Vagina (tissue), 2 donors: ENCODE measurements around the gene FH. TPM values are rescaled to one million over a fixed set of nuclear protein-coding genes. Genes with fewer than 3 reads are reported as not detected.

Source experiments
- DNase-seq, 2 donors: peaks; one replicate each; pipeline ENCODE4 v3.0.0-alpha.2; 2017; ENCODE audit errors: extremely low spot score in 2 of 2
- H3K27ac ChIP-seq: fragments of 200-600 bp; sonication (generic); one replicate; pipeline ENCODE4 v1.5.1; 2019
- H3K27me3 ChIP-seq: fragments of 200-600 bp; sonication (generic); one replicate; pipeline ENCODE4 v1.5.1; 2019
- H3K36me3 ChIP-seq, 2 donors: fragments of 200-600 bp; sonication (generic); one replicate each; pipeline ENCODE4 v1.5.1; 2017 to 2019
- H3K4me1 ChIP-seq: fragments of 200-600 bp; sonication (generic); one replicate; pipeline ENCODE4 v1.5.1; 2019
- H3K4me3 ChIP-seq, 2 donors: fragments of 200-600 bp; sonication (generic); 1 replicate in 1 of 2; 2 replicates in 1 of 2; pipeline ENCODE4 v1.5.1; 2016 to 2019
- H3K9me3 ChIP-seq: fragments of 200-600 bp; sonication (generic); one replicate; pipeline ENCODE4 v1.5.1; 2019
- POLR2A ChIP-seq, 2 donors: fragments of 450-650 bp; IDR thresholded peaks; one replicate each; pipeline ENCODE4 v1.6.1; 2017; ENCODE audit warnings: antibody characterized with exemption in 2 of 2, mild to moderate bottlenecking in 2 of 2, moderate library complexity in 2 of 2
- POLR2AphosphoS5 ChIP-seq, 2 donors: sonication (generic); formaldehyde crosslinking; IDR thresholded peaks; one replicate each; pipeline ENCODE4 v1.9.0; 2017; ENCODE audit warnings: antibody characterized with exemption in 2 of 2, mild to moderate bottlenecking in 2 of 2, low read depth in 1 of 2; ENCODE audit not compliant: insufficient read depth in 1 of 2
- intact Hi-C: fragments of 100-400 bp; cut with DNase I; formaldehyde crosslinking; loops from one replicate; pipeline ENCODE4 v1.15.1; 2023
- total RNA-seq: library from RNA; depleted of rRNA; stranded (reverse); fragments of >200 nt; gene quantifications from one replicate; pipeline ENCODE4 v1.2.3, GENCODE V29; 2016
- TF ChIP-seq, protein P1 (sequence below), 3 experiments: fragments of 450-650 bp in 2 of 3; fragments of 200-600 bp in 1 of 3; sonication (generic) in 1 of 3; IDR thresholded peaks; one replicate each; pipeline ENCODE4 v1.5.1; 2017 to 2019; ENCODE audit warnings: antibody characterized with exemption in 3 of 3, mild to moderate bottlenecking in 2 of 3, moderate library complexity in 2 of 3

FH gene
- total RNA-seq, 1 donor from 2014 or later: 33.6 TPM

DNA sequence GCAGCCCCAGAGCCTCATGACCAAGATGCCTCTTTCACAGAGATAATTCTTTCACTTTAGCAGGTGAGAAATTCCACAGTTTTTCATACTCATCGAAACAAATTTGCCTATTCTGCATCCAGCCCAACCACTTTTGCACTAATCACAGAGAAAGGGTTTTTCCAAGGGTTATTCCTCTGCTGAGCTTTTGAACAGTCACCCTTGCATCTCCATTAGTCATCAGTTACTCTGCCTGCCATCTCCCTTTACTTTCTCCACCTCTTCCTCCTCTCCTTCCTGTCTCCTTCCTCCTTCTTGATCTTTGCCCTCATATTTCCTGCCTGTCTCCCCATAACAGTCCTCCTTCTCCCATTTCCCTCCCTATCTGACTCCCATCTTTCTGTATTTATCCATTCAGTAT is 43.9 kb downstream of the FH start:
- TF ChIP-seq POLR2AphosphoS5 (IDR thresholded peaks at IDR 0.05; ENCODE audit: insufficient read depth in 1 of 2, low read depth in 1 of 2) (no peak), POLR2A (IDR thresholded peaks at IDR 0.05) (no peak)
- TF ChIP-seq, protein P1, sequence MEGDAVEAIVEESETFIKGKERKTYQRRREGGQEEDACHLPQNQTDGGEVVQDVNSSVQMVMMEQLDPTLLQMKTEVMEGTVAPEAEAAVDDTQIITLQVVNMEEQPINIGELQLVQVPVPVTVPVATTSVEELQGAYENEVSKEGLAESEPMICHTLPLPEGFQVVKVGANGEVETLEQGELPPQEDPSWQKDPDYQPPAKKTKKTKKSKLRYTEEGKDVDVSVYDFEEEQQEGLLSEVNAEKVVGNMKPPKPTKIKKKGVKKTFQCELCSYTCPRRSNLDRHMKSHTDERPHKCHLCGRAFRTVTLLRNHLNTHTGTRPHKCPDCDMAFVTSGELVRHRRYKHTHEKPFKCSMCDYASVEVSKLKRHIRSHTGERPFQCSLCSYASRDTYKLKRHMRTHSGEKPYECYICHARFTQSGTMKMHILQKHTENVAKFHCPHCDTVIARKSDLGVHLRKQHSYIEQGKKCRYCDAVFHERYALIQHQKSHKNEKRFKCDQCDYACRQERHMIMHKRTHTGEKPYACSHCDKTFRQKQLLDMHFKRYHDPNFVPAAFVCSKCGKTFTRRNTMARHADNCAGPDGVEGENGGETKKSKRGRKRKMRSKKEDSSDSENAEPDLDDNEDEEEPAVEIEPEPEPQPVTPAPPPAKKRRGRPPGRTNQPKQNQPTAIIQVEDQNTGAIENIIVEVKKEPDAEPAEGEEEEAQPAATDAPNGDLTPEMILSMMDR (IDR thresholded peaks at IDR 0.05): no peak
- no peak overlapping the region for H3K27ac ChIP-seq
- intact Hi-C loops: no loop called here

DNA sequence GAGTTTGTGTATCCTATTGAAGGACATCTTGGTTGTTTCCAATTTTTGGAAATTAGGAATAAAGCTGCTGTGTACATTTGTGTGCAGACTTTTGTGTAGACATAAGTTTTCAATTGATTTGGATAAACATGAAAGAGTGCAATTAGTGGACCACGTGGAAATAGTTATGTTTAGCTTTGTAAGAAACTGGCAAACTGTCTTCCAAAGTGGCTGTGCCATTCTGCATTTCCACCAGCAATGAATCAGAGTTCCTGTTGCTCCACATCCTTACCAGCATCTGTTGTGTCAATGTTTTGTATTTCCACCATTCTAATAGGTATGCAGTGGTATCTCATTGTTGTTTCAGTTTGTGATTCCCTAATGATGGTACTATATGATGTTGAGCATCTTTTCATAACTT is 46.5 kb downstream of the FH start:
- TF ChIP-seq POLR2AphosphoS5 (IDR thresholded peaks at IDR 0.05; ENCODE audit: insufficient read depth in 1 of 2, low read depth in 1 of 2) (no peak), POLR2A (IDR thresholded peaks at IDR 0.05) (no peak)
- TF ChIP-seq, protein P1 (IDR thresholded peaks at IDR 0.05): no peak
- Histone ChIP-seq H3K4me1 (no peaks in the 10 kb centered on the region), H3K9me3 (no peaks in the 10 kb centered on the region), H3K27me3 (no peaks in the 10 kb centered on the region), H3K36me3 (no peaks in the 10 kb centered on the region), H3K4me3 (no peak overlapping the region), H3K27ac (no peak overlapping the region)
- no peak for DNase-seq
- intact Hi-C loops: no loop called here

More for the DNA sequence above, 43.9 kb downstream of the FH start:
- Histone ChIP-seq H3K9me3 (no peaks in the 10 kb centered on the region), H3K4me3 (no peak overlapping the region), H3K36me3 (no peaks in the 10 kb centered on the region), H3K27me3 (no peaks in the 10 kb centered on the region), H3K4me1 (no peaks in the 10 kb centered on the region)
- DNase-seq: no peak

DNA sequence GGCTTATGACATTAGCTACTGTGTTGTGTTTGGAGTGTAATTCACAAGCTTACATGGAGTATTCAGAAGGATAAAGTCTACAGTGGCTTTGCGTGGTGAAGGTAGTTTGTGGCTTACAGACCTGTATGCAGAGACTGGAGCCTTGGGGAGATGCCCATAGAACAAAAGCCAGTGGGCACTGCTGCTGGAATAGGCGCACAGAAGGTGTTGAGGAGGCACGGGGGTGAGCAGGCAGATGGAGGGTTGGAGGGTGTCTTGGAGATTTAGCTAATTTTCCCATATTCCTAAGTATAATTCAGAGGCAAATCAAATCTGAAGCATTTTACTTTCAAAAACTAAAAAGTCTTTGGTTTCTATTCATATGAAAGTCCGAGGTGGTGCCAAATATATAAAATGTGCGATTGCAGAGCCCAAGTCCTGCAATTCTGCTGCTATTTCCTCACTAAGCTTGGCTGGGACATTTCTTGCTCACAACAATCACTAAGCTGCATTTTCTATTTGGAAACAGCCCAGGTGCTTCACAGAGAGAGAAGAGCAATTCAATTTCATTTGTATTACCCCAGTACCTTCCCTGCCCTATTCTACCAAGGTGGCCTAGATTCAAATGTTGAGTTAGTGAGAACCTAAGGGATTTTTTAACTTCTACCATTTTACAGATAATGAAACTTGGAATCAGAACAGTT is 48.5 kb downstream of the FH start:
- intact Hi-C loops: no loop called here
- TF ChIP-seq, protein P1 (IDR thresholded peaks at IDR 0.05): no peak
- TF ChIP-seq POLR2A (IDR thresholded peaks at IDR 0.05): no peak
- no peak for TF ChIP-seq POLR2AphosphoS5 (IDR thresholded peaks at IDR 0.05; ENCODE audit: insufficient read depth in 1 of 2, low read depth in 1 of 2)

DNA sequence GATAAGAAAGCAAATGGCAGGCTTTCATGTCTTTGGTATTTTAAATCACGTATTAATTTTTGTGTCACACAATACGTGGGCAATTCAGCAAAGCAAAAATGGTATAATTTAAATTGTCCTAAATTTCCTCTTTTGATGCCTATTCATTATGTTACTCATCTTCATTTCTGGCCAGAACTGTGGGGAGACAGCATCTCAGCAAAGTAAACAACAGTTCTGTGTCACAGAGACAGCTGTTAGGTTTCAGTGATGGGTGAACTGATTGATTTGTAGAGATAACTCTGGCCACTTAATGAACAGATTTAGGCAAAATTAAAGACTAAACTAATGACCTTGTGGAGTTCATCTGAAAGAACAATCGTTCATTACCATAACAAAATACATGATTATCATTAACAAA is 49.2 kb downstream of the FH start:
- H3K4me3 ChIP-seq: no peak overlapping the region
- no peaks in the 10 kb centered on the region for H3K36me3 ChIP-seq

More for the DNA sequence above, 48.5 kb downstream of the FH start:
- Histone ChIP-seq H3K36me3 (no peaks in the 10 kb centered on the region), H3K27ac (no peak overlapping the region), H3K4me3 (no peak overlapping the region), H3K4me1 (no peaks in the 10 kb centered on the region), H3K9me3 (no peaks in the 10 kb centered on the region), H3K27me3 (no peaks in the 10 kb centered on the region)
- no peak for DNase-seq

DNA sequence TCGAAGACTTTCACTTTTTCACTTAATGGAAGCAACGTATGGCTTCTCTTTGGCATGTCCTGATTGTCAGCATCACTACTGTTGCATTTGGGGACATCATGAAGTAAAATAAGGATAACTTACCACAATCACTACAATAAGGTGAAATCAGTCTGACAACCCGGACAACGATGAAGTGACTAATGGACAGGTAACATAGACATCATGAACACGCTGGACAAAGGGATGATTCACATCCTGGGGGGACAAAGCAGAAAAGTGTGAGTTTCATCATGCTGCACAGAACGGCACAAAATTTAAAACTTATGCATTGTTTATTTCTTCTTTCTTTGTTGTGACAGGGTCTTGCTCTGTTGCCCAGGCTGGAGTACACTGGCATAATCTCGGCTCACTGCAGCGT is 53.9 kb downstream of the FH start:
- intact Hi-C loops: no loop called here
- Histone ChIP-seq H3K9me3 (no peaks in the 10 kb centered on the region), H3K27me3 (no peaks in the 10 kb centered on the region), H3K4me3 (no peak overlapping the region), H3K36me3 (no peaks in the 10 kb centered on the region), H3K27ac (no peak overlapping the region), H3K4me1 (no peaks in the 10 kb centered on the region)
- no peak for DNase-seq
- TF ChIP-seq, protein P1 (IDR thresholded peaks at IDR 0.05): no peak
- no peak for TF ChIP-seq POLR2AphosphoS5 (IDR thresholded peaks at IDR 0.05; ENCODE audit: insufficient read depth in 1 of 2, low read depth in 1 of 2)
- TF ChIP-seq POLR2A (IDR thresholded peaks at IDR 0.05): no peak

More for the DNA sequence above, 49.2 kb downstream of the FH start:
- intact Hi-C loops: no loop called here
- Histone ChIP-seq H3K27ac (no peak overlapping the region), H3K9me3 (no peaks in the 10 kb centered on the region), H3K27me3 (no peaks in the 10 kb centered on the region), H3K4me1 (no peaks in the 10 kb centered on the region)
- TF ChIP-seq POLR2A (IDR thresholded peaks at IDR 0.05) (no peak), POLR2AphosphoS5 (IDR thresholded peaks at IDR 0.05; ENCODE audit: insufficient read depth in 1 of 2, low read depth in 1 of 2) (no peak)
- DNase-seq: no peak
